Measurements from ENCODE around the gene ZC3H4. TPM values are rescaled to one million over a fixed set of nuclear protein-coding genes. Genes with fewer than 3 reads are reported as not detected.

Gene ZC3H4
- total RNA-seq, 1 donor from 2014 or later: 114 TPM

- peak overlapping the region; percentile 97 for H3K27ac Mint-ChIP-seq
- peaks cover 4% of the 10 kb centered on the region for H3K27me3 Mint-ChIP-seq (ENCODE audit: insufficient read depth)
- DNase-seq (ENCODE audit: low spot score): no peak
- H3K36me3 Mint-ChIP-seq (ENCODE audit: low read depth): peaks cover 31% of the 10 kb centered on the region
- peak overlapping the region; percentile 100 for H3K4me3 Mint-ChIP-seq
- H3K9me3 Mint-ChIP-seq: peaks cover 3% of the 10 kb centered on the region
- peaks cover 51% of the 10 kb centered on the region for H3K4me1 Mint-ChIP-seq (ENCODE audit: low read depth)
- intact Hi-C loops (cut with micrococcal nuclease): loop anchor here (1.0 to 2.0 kb wide), 5 partner anchors 17 to 144 kb away; partner anchors contain the start of genes INAFM1 and ZC3H4
These were observed 16.6 kb upstream of the ZC3H4 start for GRCh38 chr19:47130120-47130588.

- Mint-ChIP-seq H3K4me3 (peak overlapping the region; percentile 13), H3K4me1 (ENCODE audit: low read depth) (peaks cover 46% of the 10 kb centered on the region), H3K27me3 (ENCODE audit: insufficient read depth) (peaks cover 4% of the 10 kb centered on the region), H3K9me3 (peaks cover 3% of the 10 kb centered on the region), H3K27ac (no peak overlapping the region), H3K36me3 (ENCODE audit: low read depth) (peaks cover 28% of the 10 kb centered on the region)
- DNase-seq (ENCODE audit: low spot score): no peak
- intact Hi-C loops (cut with micrococcal nuclease): no loop called here
These were observed 16.0 kb upstream of the ZC3H4 start for GRCh38 chr19:47129579-47129978.

- no peak overlapping the region for H3K4me3 Mint-ChIP-seq
- intact Hi-C loops (cut with micrococcal nuclease): loop anchor here (1.0 kb wide), 3 partner anchors 46 to 112 kb away; no protein-coding TSS in a partner anchor
These were observed 12.0 kb upstream of the ZC3H4 start for GRCh38 chr19:47125669-47125938.

GRCh38 chr19:47124937-47125668 lies 11.5 kb upstream of the ZC3H4 start:
- intact Hi-C loops (cut with micrococcal nuclease): loop anchor here (1.0 kb wide), 3 partner anchors 46 to 112 kb away; no protein-coding TSS in a partner anchor
- DNase-seq (ENCODE audit: low spot score): no peak
- H3K36me3 Mint-ChIP-seq (ENCODE audit: low read depth): no peaks in the 10 kb centered on the region

More at GRCh38 chr19:47125669-47125938, 12.0 kb upstream of the ZC3H4 start:
- H3K4me1 Mint-ChIP-seq (ENCODE audit: low read depth): peaks cover 9% of the 10 kb centered on the region
- peaks cover 5% of the 10 kb centered on the region for H3K27me3 Mint-ChIP-seq (ENCODE audit: insufficient read depth)
- DNase-seq (ENCODE audit: low spot score): no peak
- H3K27ac Mint-ChIP-seq: no peak overlapping the region
- H3K36me3 Mint-ChIP-seq (ENCODE audit: low read depth): peaks cover 4% of the 10 kb centered on the region
- H3K9me3 Mint-ChIP-seq: peaks cover 3% of the 10 kb centered on the region

GRCh38 chr19:47123406-47123805 lies 9.8 kb upstream of the ZC3H4 start:
- Mint-ChIP-seq H3K27me3 (ENCODE audit: insufficient read depth) (peaks cover 5% of the 10 kb centered on the region), H3K4me3 (no peak overlapping the region), H3K36me3 (ENCODE audit: low read depth) (no peaks in the 10 kb centered on the region), H3K27ac (no peak overlapping the region), H3K9me3 (no peaks in the 10 kb centered on the region), H3K4me1 (ENCODE audit: low read depth) (no peaks in the 10 kb centered on the region)
- intact Hi-C loops (cut with micrococcal nuclease): no loop called here
- DNase-seq (ENCODE audit: low spot score): no peak

More at GRCh38 chr19:47124937-47125668, 11.5 kb upstream of the ZC3H4 start:
- Mint-ChIP-seq H3K4me3 (no peak overlapping the region), H3K27ac (no peak overlapping the region), H3K27me3 (ENCODE audit: insufficient read depth) (peaks cover 5% of the 10 kb centered on the region), H3K4me1 (ENCODE audit: low read depth) (peaks cover 4% of the 10 kb centered on the region), H3K9me3 (no peaks in the 10 kb centered on the region)

GRCh38 chr19:47122359-47123335 lies 9.1 kb upstream of the ZC3H4 start:
- intact Hi-C loops (cut with micrococcal nuclease): no loop called here
- Mint-ChIP-seq H3K4me1 (ENCODE audit: low read depth) (no peaks in the 10 kb centered on the region), H3K27ac (no peak overlapping the region), H3K9me3 (no peaks in the 10 kb centered on the region), H3K36me3 (ENCODE audit: low read depth) (no peaks in the 10 kb centered on the region), H3K4me3 (no peak overlapping the region), H3K27me3 (ENCODE audit: insufficient read depth) (peaks cover 4% of the 10 kb centered on the region)
- DNase-seq (ENCODE audit: low spot score): no peak

- intact Hi-C loops (cut with micrococcal nuclease): no loop called here
- Mint-ChIP-seq H3K36me3 (ENCODE audit: low read depth) (no peaks in the 10 kb centered on the region), H3K4me3 (no peak overlapping the region), H3K9me3 (no peaks in the 10 kb centered on the region), H3K4me1 (ENCODE audit: low read depth) (no peaks in the 10 kb centered on the region), H3K27ac (peak overlapping the region; percentile 8), H3K27me3 (ENCODE audit: insufficient read depth) (peaks cover 1% of the 10 kb centered on the region)
- DNase-seq (ENCODE audit: low spot score): no peak
These were observed 7.0 kb upstream of the ZC3H4 start for GRCh38 chr19:47120470-47121067.

GRCh38 chr19:47113850-47114651 lies 475 bp upstream of the ZC3H4 start:
- H3K9me3 Mint-ChIP-seq: no peaks in the 10 kb centered on the region
- H3K4me3 Mint-ChIP-seq: peak overlapping the region; percentile 92
- no peak for DNase-seq (ENCODE audit: low spot score)
- peaks cover 21% of the 10 kb centered on the region for H3K36me3 Mint-ChIP-seq (ENCODE audit: low read depth)
- no peaks in the 10 kb centered on the region for H3K27me3 Mint-ChIP-seq (ENCODE audit: insufficient read depth)
- intact Hi-C loops (cut with micrococcal nuclease): loop anchor here (1.0 to 5.0 kb wide), 9 partner anchors 16 to 631 kb away; partner anchors contain the start of genes CALM3, CCDC9, INAFM1 and NOP53
- peaks cover 25% of the 10 kb centered on the region for H3K4me1 Mint-ChIP-seq (ENCODE audit: low read depth)
- peak overlapping the region; percentile 99 for H3K27ac Mint-ChIP-seq

- no peaks in the 10 kb centered on the region for H3K9me3 Mint-ChIP-seq
- intact Hi-C loops (cut with micrococcal nuclease): loop anchor here (2.0 to 5.0 kb wide), 2 partner anchors 325 to 512 kb away; partner anchors contain the start of genes CALM3 and SLC1A5
- peaks cover 25% of the 10 kb centered on the region for H3K36me3 Mint-ChIP-seq (ENCODE audit: low read depth)
- H3K4me1 Mint-ChIP-seq (ENCODE audit: low read depth): peaks cover 41% of the 10 kb centered on the region
- H3K27ac Mint-ChIP-seq: peak overlapping the region; percentile 99
- DNase-seq (ENCODE audit: low spot score): peak; percentile 82
- peak overlapping the region; percentile 92 for H3K4me3 Mint-ChIP-seq
- H3K27me3 Mint-ChIP-seq (ENCODE audit: insufficient read depth): no peaks in the 10 kb centered on the region
These were observed 1.2 kb downstream of the ZC3H4 start for GRCh38 chr19:47112166-47112996.

- Mint-ChIP-seq H3K4me1 (ENCODE audit: low read depth) (peaks cover 48% of the 10 kb centered on the region), H3K27ac (peak overlapping the region; percentile 99), H3K4me3 (peak overlapping the region; percentile 92), H3K27me3 (ENCODE audit: insufficient read depth) (no peaks in the 10 kb centered on the region), H3K36me3 (ENCODE audit: low read depth) (peaks cover 25% of the 10 kb centered on the region), H3K9me3 (no peaks in the 10 kb centered on the region)
- intact Hi-C loops (cut with micrococcal nuclease): loop anchor here (2.0 to 5.0 kb wide), 3 partner anchors 251 to 511 kb away; partner anchors contain the start of genes ARHGAP35, CALM3 and SLC1A5
- DNase-seq (ENCODE audit: low spot score): no peak
These were observed 1.9 kb downstream of the ZC3H4 start for GRCh38 chr19:47111682-47112165.

- Mint-ChIP-seq H3K4me3 (peak overlapping the region; percentile 92), H3K4me1 (ENCODE audit: low read depth) (peaks cover 54% of the 10 kb centered on the region), H3K27me3 (ENCODE audit: insufficient read depth) (no peaks in the 10 kb centered on the region), H3K9me3 (no peaks in the 10 kb centered on the region), H3K36me3 (ENCODE audit: low read depth) (peaks cover 25% of the 10 kb centered on the region), H3K27ac (peak overlapping the region; percentile 99)
- intact Hi-C loops (cut with micrococcal nuclease): loop anchor here (2.0 to 5.0 kb wide), 2 partner anchors 250 to 324 kb away; partner anchors contain the start of genes ARHGAP35 and SLC1A5
- peak; percentile 39 for DNase-seq (ENCODE audit: low spot score)
These were observed 2.5 kb downstream of the ZC3H4 start for GRCh38 chr19:47111006-47111621.
